Keratinocyte (primary cell): ENCODE data around the gene ACSF3. TPM values are rescaled to one million over a fixed set of nuclear protein-coding genes. Genes with fewer than 3 reads are reported as not detected.

Source experiments
- DNase-seq: peaks from one replicate; pipeline ENCODE4 v3.0.0-alpha.2; 2011; ENCODE audit warnings: low read depth, missing footprints, low spot score
- FAIRE-seq: peaks from 2 replicates; lab custom pipeline; 2011; peaks lifted over from hg19 to GRCh38; lab: Jason Lieb, UNC
- H2AFZ ChIP-seq: 2 replicates; pipeline ENCODE4 v1.6.0; 2012; ENCODE audit warnings: low read length, control low read depth, inconsistent platforms; ENCODE audit not compliant: control insufficient read depth
- H3K27ac ChIP-seq: 2 replicates; pipeline ENCODE4 v1.5.1; 2011; ENCODE audit warnings: low read length; ENCODE audit not compliant: control insufficient read depth, insufficient read depth
- H3K27me3 ChIP-seq: 3 replicates; pipeline ENCODE4 v1.6.0; 2011; ENCODE audit warnings: low read length; ENCODE audit not compliant: control insufficient read depth, insufficient read depth; ENCODE audit errors: extremely low read depth
- H3K36me3 ChIP-seq, 2 experiments: 2 replicates in 1 of 2; 3 replicates in 1 of 2; pipeline ENCODE4 v1.5.1; 2011; ENCODE audit warnings: low read length in 2 of 2, mild to moderate bottlenecking in 1 of 2; ENCODE audit not compliant: control insufficient read depth in 2 of 2, insufficient read depth in 2 of 2; ENCODE audit errors: extremely low read depth in 1 of 2
- H3K4me1 ChIP-seq: 3 replicates; pipeline ENCODE4 v1.5.1; 2011; ENCODE audit warnings: low read length; ENCODE audit not compliant: control insufficient read depth, insufficient read depth; ENCODE audit errors: extremely low read depth
- H3K4me2 ChIP-seq: 3 replicates; pipeline ENCODE4 v1.6.0; 2011; ENCODE audit warnings: low read depth, low read length; ENCODE audit not compliant: control insufficient read depth, insufficient read depth; ENCODE audit errors: extremely low read depth
- H3K4me3 ChIP-seq, 3 experiments: fragments of 200-600 bp in 1 of 3; sonication (generic) in 1 of 3; 2 replicates in 2 of 3; 3 replicates in 1 of 3; pipeline ENCODE4 v1.5.1; 2011 to 2016; ENCODE audit warnings: low read length in 3 of 3, mild to moderate bottlenecking in 3 of 3, control low read depth in 2 of 3, inconsistent platforms in 1 of 3, low read depth in 1 of 3, mixed read lengths in 1 of 3, mixed run types in 1 of 3, moderate library complexity in 1 of 3; ENCODE audit not compliant: control insufficient read depth in 2 of 3, insufficient read depth in 2 of 3; ENCODE audit errors: extremely low read depth in 1 of 3
- H3K79me2 ChIP-seq: 2 replicates; pipeline ENCODE4 v1.6.0; 2012; ENCODE audit warnings: low read length; ENCODE audit not compliant: control insufficient read depth, insufficient read depth
- H3K9ac ChIP-seq: 3 replicates; pipeline ENCODE4 v1.6.0; 2011; ENCODE audit warnings: low read length; ENCODE audit not compliant: control insufficient read depth, insufficient read depth; ENCODE audit errors: extremely low read depth
- H3K9me1 ChIP-seq: 3 replicates; pipeline ENCODE4 v1.6.0; 2011; ENCODE audit warnings: low read length; ENCODE audit not compliant: control insufficient read depth, insufficient read depth; ENCODE audit errors: extremely low read depth
- H3K9me3 ChIP-seq: 2 replicates; pipeline ENCODE4 v1.5.1; 2012; ENCODE audit warnings: low read depth, low read length; ENCODE audit not compliant: control insufficient read depth
- H4K20me1 ChIP-seq: 3 replicates; pipeline ENCODE4 v1.6.0; 2011; ENCODE audit warnings: low read length; ENCODE audit not compliant: control insufficient read depth, insufficient read depth; ENCODE audit errors: extremely low read depth
- CTCF ChIP-seq, 3 experiments: IDR thresholded peaks in 1 of 3; conservative IDR thresholded peaks in 1 of 3; optimal IDR thresholded peaks in 1 of 3; 2 replicates in 2 of 3; 3 replicates in 1 of 3; pipeline versions ENCODE3 to v1.5.1; 2011; ENCODE audit warnings: low read length in 3 of 3, mild to moderate bottlenecking in 3 of 3, moderate library complexity in 2 of 3, control low read depth in 1 of 3, inconsistent platforms in 1 of 3; ENCODE audit not compliant: insufficient read depth in 2 of 3; ENCODE audit errors: extremely low read depth in 1 of 3
- EZH2 ChIP-seq: IDR thresholded peaks from one replicate; pipeline ENCODE4 v1.6.1; 2012; ENCODE audit warnings: inconsistent platforms, mild to moderate bottlenecking, low read length, moderate library complexity
- dilution Hi-C: fragments of 300-500 bp; cut with MboI; formaldehyde crosslinking; loops from one replicate; pipeline ENCODE4 v1.7.0; 2020; ENCODE audit warnings: low sequenced_read_pairs; ENCODE audit not compliant: extremely low pct_ligation_motif_present
- polyA plus RNA-seq, 5 experiments: library from polyadenylated mRNA; depleted of rRNA in 3 of 5; stranded (reverse) in 3 of 5; stranded (forward) in 1 of 5; unstranded in 1 of 5; fragments of >200 nt; gene quantifications; 1 replicate in 1 of 5; 2 replicates in 3 of 5; 3 replicates in 1 of 5; pipeline versions ENCODE4 v1.2.1 to v1.2.3, GENCODE V29; 2011 to 2012; ENCODE audit warnings: missing spikeins in 2 of 5, low read depth in 1 of 5, low replicate concordance in 1 of 5

ACSF3 gene
- polyA plus RNA-seq, 1 donor (not counting 4 experiments of a cell fraction or from before 2014, with no cell fraction given), result 13.4 TPM

GRCh38 chr16:89170346-89171215 lies 76.9 kb downstream of the ACSF3 start:
- no peak overlapping the region for H3K9ac ChIP-seq
- H3K4me3 ChIP-seq, result no peak overlapping the region
- no peaks in the 10 kb centered on the region for H3K36me3 ChIP-seq
- dilution Hi-C loops, result no loop called here
- H3K9me3 ChIP-seq, result no peaks in the 10 kb centered on the region
- peak overlapping the region; percentile 44 for H3K4me2 ChIP-seq
- peaks cover 2% of the 10 kb centered on the region for H4K20me1 ChIP-seq
- H2AFZ ChIP-seq, result no peak overlapping the region
- no peaks in the 10 kb centered on the region for H3K79me2 ChIP-seq
- FAIRE-seq (no peak), DNase-seq (no peak)
- H3K27me3 ChIP-seq, result peaks cover 71% of the 10 kb centered on the region
- TF ChIP-seq CTCF (optimal IDR thresholded peaks at IDR 0.05 in 1 of 3, IDR thresholded peaks at IDR 0.05 in 1 of 3, conservative IDR thresholded peaks at IDR 0.05 in 1 of 3; ENCODE audit: extremely low read depth in 1 of 3, insufficient read depth in 2 of 3, low read length in 3 of 3), result peak in 2 of 3 experiments; percentile 1 to 31
- no peak for TF ChIP-seq EZH2
- H3K27ac ChIP-seq, result no peak overlapping the region
- no peaks in the 10 kb centered on the region for H3K9me1 ChIP-seq
- peaks cover 7% of the 10 kb centered on the region for H3K4me1 ChIP-seq

GRCh38 chr16:89171216-89172170 lies 77.8 kb downstream of the ACSF3 start, which contains the start of gene CDH15:
CDH15 (plus strand) TSS chr16:89171748; CDS start chr16:89171832, 84 bp downstream.
- no peak within 1 kb of the TSS for H3K27ac ChIP-seq
- no peak within 1 kb of the TSS for H3K9ac ChIP-seq
- no peaks in the 10 kb centered on the region for H3K36me3 ChIP-seq
- H3K4me2 ChIP-seq, result peak within 1 kb of the TSS; percentile 60
- no peak within 1 kb of the TSS for H2AFZ ChIP-seq
- DNase-seq, result peak; percentile 82
- no peak within 1 kb of the TSS for H3K4me3 ChIP-seq
- H3K9me3 ChIP-seq, result no peaks in the 10 kb centered on the region
- no peak for TF ChIP-seq CTCF (optimal IDR thresholded peaks at IDR 0.05 in 1 of 3, IDR thresholded peaks at IDR 0.05 in 1 of 3, conservative IDR thresholded peaks at IDR 0.05 in 1 of 3; ENCODE audit: extremely low read depth in 1 of 3, insufficient read depth in 2 of 3, low read length in 3 of 3)
- TF ChIP-seq EZH2, result no peak
- peaks cover 69% of the 10 kb centered on the region for H3K27me3 ChIP-seq
- no peak for FAIRE-seq
- H4K20me1 ChIP-seq, result peaks cover 2% of the 10 kb centered on the region
- dilution Hi-C loops, result no loop called here
- peaks cover 7% of the 10 kb centered on the region for H3K4me1 ChIP-seq
- no peaks in the 10 kb centered on the region for H3K9me1 ChIP-seq
- no peaks in the 10 kb centered on the region for H3K79me2 ChIP-seq
